HCT116 (cell line): ENCODE data around the gene SEMA3F.

Experiments
- CEBPB ChIP-seq: IDR thresholded peaks from 2 replicates; pipeline ENCODE4 v1.6.1; 2012; ENCODE audit warnings: low read depth
- ELF1 ChIP-seq: IDR thresholded peaks from 2 replicates; pipeline ENCODE4 v1.6.1; 2012; ENCODE audit warnings: low read depth, borderline replicate concordance
- EZH2 ChIP-seq: fragments of 200-600 bp; sonication (generic); IDR thresholded peaks from 2 replicates; pipeline ENCODE4 v1.6.1; 2017; ENCODE audit warnings: antibody characterized with exemption, mixed run types
- EZH2phosphoT487 ChIP-seq: fragments of 200-600 bp; IDR thresholded peaks from 2 replicates; pipeline ENCODE4 v1.6.1; 2018; ENCODE audit warnings: antibody characterized with exemption, borderline replicate concordance
- POLR2A ChIP-seq: IDR thresholded peaks from 2 replicates; pipeline ENCODE4 v1.7.0; 2011; ENCODE audit warnings: borderline replicate concordance; ENCODE audit not compliant: insufficient read depth, insufficient read length; ENCODE audit errors: extremely low read depth
- RAD21 ChIP-seq: IDR thresholded peaks from 2 replicates; pipeline ENCODE4 v1.6.1; 2012; ENCODE audit warnings: low read depth, mild to moderate bottlenecking
- SIN3A ChIP-seq: IDR thresholded peaks from 2 replicates; pipeline ENCODE4 v1.6.1; 2012; ENCODE audit warnings: low read depth
- YY1 ChIP-seq: IDR thresholded peaks from 2 replicates; pipeline ENCODE4 v1.6.1; 2011; ENCODE audit warnings: low read length, low read depth, moderate library complexity, mild to moderate bottlenecking; ENCODE audit not compliant: insufficient replicate concordance; ENCODE audit errors: extremely low read depth
- ZFX ChIP-seq: fragments of 450-650 bp; IDR thresholded peaks from 2 replicates; pipeline ENCODE4 v1.6.1; 2017
- TF ChIP-seq, protein P1 (sequence below), 3 experiments: fragments of 200-600 bp in 1 of 3; sonication (generic) in 1 of 3; IDR thresholded peaks in 2 of 3; conservative IDR thresholded peaks in 1 of 3; 2 replicates each; pipeline ENCODE4 v1.5.1; 2012 to 2017; ENCODE audit warnings: low read depth in 2 of 3, low read length in 2 of 3, antibody characterized with exemption in 1 of 3, borderline replicate concordance in 1 of 3, control low read depth in 1 of 3, mild to moderate bottlenecking in 1 of 3, mixed read lengths in 1 of 3, mixed run types in 1 of 3, moderate library complexity in 1 of 3; ENCODE audit not compliant: insufficient read depth in 1 of 3
- TF ChIP-seq, protein P2 (sequence below): IDR thresholded peaks from 2 replicates; pipeline ENCODE4 v1.6.1; 2012
- TF ChIP-seq, protein P3 (sequence below): IDR thresholded peaks from 2 replicates; pipeline ENCODE4 v1.6.1; 2012

DNA sequence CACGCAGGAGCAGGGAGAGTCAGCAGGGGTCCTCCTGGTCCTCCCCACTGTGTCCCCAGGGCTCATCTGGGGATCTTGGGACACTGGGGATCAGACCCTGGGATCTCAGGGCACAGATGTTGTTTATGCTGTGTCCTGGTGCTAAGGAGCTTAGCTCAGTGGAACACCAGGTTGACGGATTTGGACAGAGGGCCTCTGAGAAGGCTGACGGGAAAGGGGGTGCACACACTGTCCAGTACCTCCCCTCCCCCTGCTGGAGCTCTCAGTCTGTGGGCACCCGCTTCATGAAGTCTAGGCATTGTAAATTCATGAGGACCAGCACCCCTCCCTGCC lies 21.9 kb upstream of the SEMA3F start:
- TF ChIP-seq, protein P1, sequence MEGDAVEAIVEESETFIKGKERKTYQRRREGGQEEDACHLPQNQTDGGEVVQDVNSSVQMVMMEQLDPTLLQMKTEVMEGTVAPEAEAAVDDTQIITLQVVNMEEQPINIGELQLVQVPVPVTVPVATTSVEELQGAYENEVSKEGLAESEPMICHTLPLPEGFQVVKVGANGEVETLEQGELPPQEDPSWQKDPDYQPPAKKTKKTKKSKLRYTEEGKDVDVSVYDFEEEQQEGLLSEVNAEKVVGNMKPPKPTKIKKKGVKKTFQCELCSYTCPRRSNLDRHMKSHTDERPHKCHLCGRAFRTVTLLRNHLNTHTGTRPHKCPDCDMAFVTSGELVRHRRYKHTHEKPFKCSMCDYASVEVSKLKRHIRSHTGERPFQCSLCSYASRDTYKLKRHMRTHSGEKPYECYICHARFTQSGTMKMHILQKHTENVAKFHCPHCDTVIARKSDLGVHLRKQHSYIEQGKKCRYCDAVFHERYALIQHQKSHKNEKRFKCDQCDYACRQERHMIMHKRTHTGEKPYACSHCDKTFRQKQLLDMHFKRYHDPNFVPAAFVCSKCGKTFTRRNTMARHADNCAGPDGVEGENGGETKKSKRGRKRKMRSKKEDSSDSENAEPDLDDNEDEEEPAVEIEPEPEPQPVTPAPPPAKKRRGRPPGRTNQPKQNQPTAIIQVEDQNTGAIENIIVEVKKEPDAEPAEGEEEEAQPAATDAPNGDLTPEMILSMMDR (IDR thresholded peaks at IDR 0.05 in 2 of 3, conservative IDR thresholded peaks at IDR 0.05 in 1 of 3; ENCODE audit: borderline replicate concordance in 1 of 3, insufficient read depth in 1 of 3, low read depth in 2 of 3, low read length in 2 of 3) = no peak
- TF ChIP-seq ELF1 (no peak), EZH2 (no peak), RAD21 (no peak), ZFX (no peak), SIN3A (no peak), YY1 (no peak), POLR2A (no peak), EZH2phosphoT487 (no peak), CEBPB (no peak)
- TF ChIP-seq, protein P2, sequence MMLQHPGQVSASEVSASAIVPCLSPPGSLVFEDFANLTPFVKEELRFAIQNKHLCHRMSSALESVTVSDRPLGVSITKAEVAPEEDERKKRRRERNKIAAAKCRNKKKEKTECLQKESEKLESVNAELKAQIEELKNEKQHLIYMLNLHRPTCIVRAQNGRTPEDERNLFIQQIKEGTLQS = no peak
- TF ChIP-seq, protein P3, sequence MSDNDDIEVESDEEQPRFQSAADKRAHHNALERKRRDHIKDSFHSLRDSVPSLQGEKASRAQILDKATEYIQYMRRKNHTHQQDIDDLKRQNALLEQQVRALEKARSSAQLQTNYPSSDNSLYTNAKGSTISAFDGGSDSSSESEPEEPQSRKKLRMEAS = no peak
